Measurements from ENCODE around the gene RPL22.

- no peak for TF ChIP-seq POLR2AphosphoS5 (IDR thresholded peaks at IDR 0.05)
- no peak for TF ChIP-seq CTCF (IDR thresholded peaks at IDR 0.05)
Observed at GRCh38 chr1:6188466-6188865, 10.9 kb downstream of the RPL22 start.

Data from prostate gland (tissue), 2 donors.